Melanocyte of skin (primary cell): ENCODE results near the gene IQGAP3. TPM values are rescaled to one million over a fixed set of nuclear protein-coding genes. Genes with fewer than 3 reads are reported as not detected.

Experiments used
- small RNA-seq, 2 donors: library from RNA; depleted of rRNA; stranded (forward); fragments of <200 nt; gene quantifications; one replicate each; pipeline ENCODE3, GENCODE V24; 2012
- total RNA-seq, 2 donors: library from RNA; depleted of rRNA; stranded (reverse); fragments of >200 nt; gene quantifications; 2 replicates each; pipeline ENCODE4 v1.2.3, GENCODE V29; 2012

IQGAP3 gene
- total RNA-seq: 10 to 100 TPM; 26.8 to 31.6 TPM

GRCh38 chr1:156571919-156572662 is at the start of gene IQGAP3:
Gene IQGAP3, minus strand, starts transcription at chr1:156572565. Its CDS starts 36 bp downstream, at chr1:156572529.

GRCh38 chr1:156618853-156619581 is 46.7 kb upstream of the IQGAP3 start, which contains the start of gene HAPLN2:
Gene HAPLN2, plus strand, starts transcription at chr1:156619415. Its CDS starts 4,076 bp downstream, at chr1:156623491.

GRCh38 chr1:156601122-156601830 is 28.9 kb upstream of the IQGAP3 start, which contains the start of gene GPATCH4:
Gene GPATCH4, minus strand, starts transcription at chr1:156601479.

GRCh38 chr1:156591432-156592157 is 19.2 kb upstream of the IQGAP3 start, which contains the start of gene NAXE:
Gene NAXE, plus strand, starts transcription at chr1:156591776. Its CDS starts 29 bp downstream, at chr1:156591805.

GRCh38 chr1:156579472-156579871 is 7.1 kb upstream of the IQGAP3 start, which contains the start of gene TTC24:
Gene TTC24, plus strand, starts transcription at chr1:156579723. Its CDS starts 1,642 bp downstream, at chr1:156581365.

GRCh38 chr1:156500543-156500792 is 71.9 kb downstream of the IQGAP3 start, which contains the start of gene MEF2D:
Gene MEF2D, minus strand, starts transcription at chr1:156500775. Its CDS starts 17,483 bp downstream, at chr1:156483292.

Small RNA genes within 50 kb of the gene (small RNA-seq; reads per million reads assigned to genes)
- gene RF00019: 0 reads per million in 2 donors

Other genes starting within 250 kb of the IQGAP3 start
- gene CCT3, start 234.3 kb downstream of the IQGAP3 start, total RNA-seq: 100 to 1,000 TPM; 425 to 719 TPM
- gene TSACC, start 234.0 kb downstream of the IQGAP3 start, total RNA-seq: 1 to 10 TPM in 1 of 2 donors, not detected in 1; 1.0 TPM
- gene RHBG, start 203.4 kb downstream of the IQGAP3 start, total RNA-seq: not detected
- 10 to 100 TPM; 17.6 to 18.2 TPM for gene MEF2D, start 71.8 kb downstream of the IQGAP3 start, total RNA-seq
- gene TTC24, start 7.2 kb upstream of the IQGAP3 start, total RNA-seq: not detected
- gene NAXE, start 19.2 kb upstream of the IQGAP3 start, total RNA-seq: 100 to 1,000 TPM; 112 to 129 TPM
- 10 to 100 TPM; 18.2 to 26.6 TPM for gene GPATCH4, start 28.9 kb upstream of the IQGAP3 start, total RNA-seq
- not detected for gene HAPLN2, start 46.9 kb upstream of the IQGAP3 start, total RNA-seq
- 100 to 1,000 TPM in 1 of 2 donors, 10 to 100 TPM in 1; 25.0 to 131 TPM for gene BCAN, start 69.6 kb upstream of the IQGAP3 start, total RNA-seq
- gene NES, start 104.8 kb upstream of the IQGAP3 start, total RNA-seq: 10 to 100 TPM; 14.8 to 26.6 TPM
- gene CRABP2, start 133.0 kb upstream of the IQGAP3 start, total RNA-seq: 1 to 10 TPM in 1 of 2 donors, not detected in 1; 1.7 TPM
- 10 to 100 TPM in 1 of 2 donors, 1 to 10 TPM in 1; 7.3 to 15.1 TPM for gene METTL25B, start 155.9 kb upstream of the IQGAP3 start, total RNA-seq
- gene ISG20L2, start 156.2 kb upstream of the IQGAP3 start, total RNA-seq: 10 to 100 TPM; 22.4 to 25.0 TPM
- 10 to 100 TPM; 37.5 to 42.0 TPM for gene MRPL24, start 168.5 kb upstream of the IQGAP3 start, total RNA-seq
- gene HDGF, start 179.1 kb upstream of the IQGAP3 start, total RNA-seq: 100 to 1,000 TPM; 125 to 176 TPM
- gene PRCC, start 195.0 kb upstream of the IQGAP3 start, total RNA-seq: 10 to 100 TPM; 20.0 to 22.0 TPM
- not detected for gene SH2D2A, start 244.3 kb upstream of the IQGAP3 start, total RNA-seq